ENCODE data around the gene MORC3. TPM values are rescaled to one million over a fixed set of nuclear protein-coding genes. Genes with fewer than 3 reads are reported as not detected.
"Not testable (repeated sequence)": the region's sequence is repeated elsewhere in the genome, so short reads cannot be mapped to it uniquely, and the experiment has no call there.

Gene MORC3
- total and polyA plus RNA-seq, 2 of the 4 experiments (the other 2 are of a cell fraction): 14.0 to 23.5 TPM

- no peak for TF ChIP-seq BHLHE40 (IDR thresholded peaks at IDR 0.05; ENCODE audit: low read depth, low read length)
- TF ChIP-seq RFX5 (IDR thresholded peaks at IDR 0.05; ENCODE audit: low read depth, low read length): no peak; the same call in 1 of the 2 replicates
- TF ChIP-seq RCOR1 (IDR thresholded peaks at IDR 0.05; ENCODE audit: insufficient replicate concordance, low read length): no peak
- no peak for TF ChIP-seq USF2 (IDR thresholded peaks at IDR 0.05; ENCODE audit: low read depth, low read length)
- no peak for TF ChIP-seq RAD21 (IDR thresholded peaks at IDR 0.05; ENCODE audit: low read length)
- no peak for TF ChIP-seq CHD1 (IDR thresholded peaks at IDR 0.05; ENCODE audit: low read depth, low read length)
- TF ChIP-seq MAZ (IDR thresholded peaks at IDR 0.05; ENCODE audit: borderline replicate concordance, low read depth, low read length): peak; percentile 86
These were observed at the start of gene MORC3 (continued) for GRCh38 chr21:36319767-36320420.

- H2BK15ac ChIP-seq (ENCODE audit: low read depth, low read length); ATAC-seq (ENCODE audit: low read depth); H3K14ac ChIP-seq (replicated peaks; ENCODE audit: low read depth, low read length); H3K27ac ChIP-seq (ENCODE audit: insufficient read depth, low read length); H3K9ac ChIP-seq (ENCODE audit: low read depth, low read length); H2BK120ac ChIP-seq (ENCODE audit: low read depth, low read length); H4K20me1 ChIP-seq (ENCODE audit: insufficient read depth, low read length); in situ Hi-C loops (cut with MboI; ENCODE audit: low sequenced_read_pairs); H3K79me1 ChIP-seq (ENCODE audit: low read depth in 1 of 2, low read length in 2 of 2); H3K36me3 ChIP-seq (ENCODE audit: control insufficient read depth, insufficient read depth, low read length); H3K4me2 ChIP-seq (ENCODE audit: low read depth, low read length); H2AFZ ChIP-seq (replicated peaks; ENCODE audit: low read length, poor library complexity); H2BK5ac ChIP-seq (ENCODE audit: low read depth, low read length, poor library complexity, severe bottlenecking); DNase-seq; H3K4me3 ChIP-seq (ENCODE audit: insufficient read depth, low read depth, low read length); H4K8ac ChIP-seq (ENCODE audit: low read depth in 2 of 2, low read length in 2 of 2); H3K56ac ChIP-seq (ENCODE audit: extremely low read depth, insufficient read depth, low read length); intact Hi-C loops (cut with micrococcal nuclease); H2AK9ac ChIP-seq (replicated peaks; ENCODE audit: low read depth, low read length, poor library complexity); H3K9me1 ChIP-seq (ENCODE audit: insufficient read depth, low read length); H3K4me1 ChIP-seq (ENCODE audit: control insufficient read depth, insufficient read depth, low read length); BruUV-seq (replicated peaks); H2BK20ac ChIP-seq (ENCODE audit: low read depth, low read length); H4K91ac ChIP-seq (ENCODE audit: insufficient read depth, low read depth, low read length); H3K27me3 ChIP-seq (ENCODE audit: control insufficient read depth, insufficient read depth, low read length); H3K9me3 ChIP-seq (ENCODE audit: control insufficient read depth, insufficient read depth, low read length); H3K23ac ChIP-seq (ENCODE audit: low read depth, low read length); dilution Hi-C loops (cut with HindIII; ENCODE audit: low sequenced_read_pairs, unreplicated experiment); POLR2A ChIA-PET (ENCODE audit: unreplicated experiment); H3K4ac ChIP-seq (ENCODE audit: low read depth, low read length); H4K5ac ChIP-seq (ENCODE audit: low read depth, low read length); H2AK5ac ChIP-seq (ENCODE audit: low read depth, low read length); H3K18ac ChIP-seq (ENCODE audit: low read depth, low read length): not testable (repeated sequence)
- CTCF ChIA-PET: interaction anchor here (0.6 to 0.7 kb wide), 2 partner anchors 18 to 62 kb away, joined by 3 to 4 read pairs; no protein-coding TSS in a partner anchor
- WGBS, 2 experiments (ENCODE audit: extremely low coverage in 2 of 2, insufficient read length in 1 of 2): 93% methylated on average over 6 of the region's 12 CpGs; no CpG with 5 or more reads in 1 of the 2 experiments
These were observed 49.0 kb upstream of the MORC3 start for GRCh38 chr21:36270786-36271695.

All from IMR-90 (cell line).